MM.1S (cell line): ENCODE data around the gene VANGL2.

Source experiments
- DNase-seq: peaks from one replicate; pipeline ENCODE4 v3.0.0-alpha.2; 2015
- H2AFZ ChIP-seq: fragments of 300-600 bp; sonication (generic); 2 replicates; pipeline ENCODE4 v1.6.0; 2016; ENCODE audit warnings: antibody characterized with exemption, low read length
- H3F3A ChIP-seq: fragments of 300-600 bp; sonication (generic); 2 replicates; pipeline ENCODE4 v1.6.1; 2016; ENCODE audit warnings: mild to moderate bottlenecking, antibody characterized with exemption, low read length, moderate library complexity, mixed read lengths; ENCODE audit not compliant: insufficient read depth
- H3K27ac ChIP-seq: fragments of 300-600 bp; sonication (generic); 2 replicates; pipeline ENCODE4 v1.5.1; 2016; ENCODE audit warnings: mild to moderate bottlenecking, low read length
- H3K27me3 ChIP-seq: fragments of 300-600 bp; sonication (generic); replicated peaks from 2 replicates; pipeline ENCODE4 v1.6.0; 2016; ENCODE audit warnings: low read length; ENCODE audit not compliant: insufficient read depth
- H3K36me3 ChIP-seq: fragments of 300-600 bp; sonication (generic); replicated peaks from 2 replicates; pipeline ENCODE4 v1.6.1; 2016; ENCODE audit warnings: mild to moderate bottlenecking, low read length, mixed read lengths; ENCODE audit not compliant: insufficient read depth
- H3K4me1 ChIP-seq: fragments of 300-600 bp; sonication (generic); 2 replicates; pipeline ENCODE4 v1.6.1; 2016; ENCODE audit warnings: low read length, mixed read lengths
- H3K4me2 ChIP-seq: fragments of 300-600 bp; sonication (generic); 2 replicates; pipeline ENCODE4 v1.6.0; 2016; ENCODE audit warnings: low read depth, low read length
- H3K4me3 ChIP-seq: fragments of 300-600 bp; sonication (generic); 2 replicates; pipeline ENCODE4 v1.5.1; 2016; ENCODE audit warnings: low read length, mixed read lengths
- H3K79me2 ChIP-seq: fragments of 300-600 bp; sonication (generic); 2 replicates; pipeline ENCODE4 v1.6.1; 2016; ENCODE audit warnings: mixed run types, low read length, mixed read lengths
- H3K9ac ChIP-seq: fragments of 300-600 bp; sonication (generic); 2 replicates; pipeline ENCODE4 v1.6.1; 2016; ENCODE audit warnings: low read length, mixed read lengths
- H3K9me2 ChIP-seq: fragments of 300-600 bp; sonication (generic); replicated peaks from 2 replicates; pipeline ENCODE4 v1.6.1; 2016; ENCODE audit warnings: mild to moderate bottlenecking, low read length, mixed read lengths; ENCODE audit not compliant: insufficient read depth
- H3K9me3 ChIP-seq: fragments of 300-600 bp; sonication (generic); replicated peaks from 2 replicates; pipeline ENCODE4 v1.6.1; 2016; ENCODE audit warnings: mild to moderate bottlenecking, low read length, mixed read lengths; ENCODE audit not compliant: insufficient read depth
- H4K20me1 ChIP-seq: fragments of 300-600 bp; sonication (generic); 2 replicates; pipeline ENCODE4 v1.6.1; 2016; ENCODE audit warnings: mild to moderate bottlenecking, low read length, moderate library complexity, mixed read lengths; ENCODE audit not compliant: insufficient read depth
- CTCF ChIP-seq: fragments of 300-600 bp; sonication (generic); IDR thresholded peaks from 2 replicates; pipeline ENCODE4 v1.5.1; 2016; ENCODE audit warnings: antibody characterized with exemption, low read length, mixed read lengths
- EZH2 ChIP-seq: fragments of 300-600 bp; sonication (generic); optimal IDR thresholded peaks from 2 replicates; pipeline ENCODE3; 2017; ENCODE audit warnings: low read depth, mild to moderate bottlenecking, antibody characterized with exemption, low read length, mixed read lengths
- EZH2phosphoT487 ChIP-seq: fragments of 300-600 bp; sonication (generic); IDR thresholded peaks from 2 replicates; pipeline ENCODE4 v1.6.1; 2018; ENCODE audit warnings: antibody characterized with exemption, low read length

The VANGL2 gene

GRCh38 chr1:160453443-160453842 lies 53.1 kb downstream of the VANGL2 start:
- Histone ChIP-seq H3K27me3 (no peaks in the 10 kb centered on the region), H3K36me3 (no peaks in the 10 kb centered on the region), H3K4me2 (no peak overlapping the region), H3K79me2 (no peaks in the 10 kb centered on the region), H2AFZ (no peak overlapping the region), H3K9me2 (no peaks in the 10 kb centered on the region), H3K9ac (no peak overlapping the region), H4K20me1 (no peaks in the 10 kb centered on the region), H3K27ac (no peak overlapping the region), H3K9me3 (no peaks in the 10 kb centered on the region), H3F3A (no peaks in the 10 kb centered on the region), H3K4me1 (no peaks in the 10 kb centered on the region), H3K4me3 (no peak overlapping the region)
- no peak for DNase-seq
- TF ChIP-seq CTCF (no peak), EZH2 (no peak), EZH2phosphoT487 (no peak)

GRCh38 chr1:160454371-160455152 lies 54.2 kb downstream of the VANGL2 start:
- no peak overlapping the region for H2AFZ ChIP-seq
- H3K79me2 ChIP-seq = no peaks in the 10 kb centered on the region
- H3K4me1 ChIP-seq = no peaks in the 10 kb centered on the region
- H3K9me3 ChIP-seq = no peaks in the 10 kb centered on the region
- no peaks in the 10 kb centered on the region for H3F3A ChIP-seq
- no peaks in the 10 kb centered on the region for H3K36me3 ChIP-seq
- H3K9ac ChIP-seq = no peak overlapping the region
- no peak for TF ChIP-seq EZH2phosphoT487
- TF ChIP-seq CTCF = no peak
- TF ChIP-seq EZH2 = no peak
- H3K9me2 ChIP-seq = no peaks in the 10 kb centered on the region
- DNase-seq = no peak
- H3K27ac ChIP-seq = no peak overlapping the region
- H4K20me1 ChIP-seq = no peaks in the 10 kb centered on the region
- no peaks in the 10 kb centered on the region for H3K27me3 ChIP-seq
- no peak overlapping the region for H3K4me2 ChIP-seq
- H3K4me3 ChIP-seq = no peak overlapping the region

GRCh38 chr1:160455153-160455517 lies 54.8 kb downstream of the VANGL2 start:
- no peaks in the 10 kb centered on the region for H3K9me2 ChIP-seq
- no peaks in the 10 kb centered on the region for H3F3A ChIP-seq
- no peak for TF ChIP-seq EZH2phosphoT487
- TF ChIP-seq EZH2 = no peak
- TF ChIP-seq CTCF = no peak
- no peaks in the 10 kb centered on the region for H4K20me1 ChIP-seq
- no peaks in the 10 kb centered on the region for H3K79me2 ChIP-seq
- no peaks in the 10 kb centered on the region for H3K9me3 ChIP-seq
- no peak overlapping the region for H3K27ac ChIP-seq
- H3K4me3 ChIP-seq = no peak overlapping the region
- no peak overlapping the region for H2AFZ ChIP-seq
- H3K4me2 ChIP-seq = no peak overlapping the region
- H3K27me3 ChIP-seq = no peaks in the 10 kb centered on the region
- H3K36me3 ChIP-seq = no peaks in the 10 kb centered on the region
- H3K4me1 ChIP-seq = no peaks in the 10 kb centered on the region
- H3K9ac ChIP-seq = no peak overlapping the region
- DNase-seq = no peak
